ENCODE results near the gene GPX2.

DNA sequence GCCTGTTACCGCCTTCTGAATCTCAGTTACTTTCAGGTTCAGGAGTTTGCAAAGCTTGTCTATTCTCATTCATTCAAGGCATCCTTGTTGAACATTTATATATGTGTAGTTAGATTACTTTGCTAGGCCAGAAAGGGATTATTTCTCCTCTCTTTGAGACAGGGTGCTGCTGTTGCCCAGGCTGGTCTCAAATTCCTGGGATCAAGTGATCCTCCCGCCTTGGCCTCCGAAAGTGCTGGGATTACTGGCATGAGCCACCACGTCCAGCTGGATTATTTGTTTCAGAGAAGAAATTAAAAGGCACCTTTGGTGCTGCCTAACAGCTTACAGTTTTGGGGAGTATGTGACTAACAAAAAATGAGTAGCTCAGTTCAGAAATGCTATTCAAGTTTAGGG, 27.5 kb downstream of the GPX2 start:
- no peak for TF ChIP-seq CTCF (conservative IDR thresholded peaks at IDR 0.05; ENCODE audit: low read length)
- no peak for TF ChIP-seq EZH2phosphoT487 (IDR thresholded peaks at IDR 0.05; ENCODE audit: borderline replicate concordance)
